ENCODE data around the gene PLA2G2D. TPM values are rescaled to one million over a fixed set of nuclear protein-coding genes. Genes with fewer than 3 reads are reported as not detected.

PLA2G2D gene
- total and polyA plus RNA-seq, 4 donors, result 0.06 to 0.14 (median 0.08) TPM; not detected in 1

- Histone ChIP-seq H3K4me3 (ENCODE audit: low read depth in 1 of 3, low read length in 3 of 3) (no peak overlapping the region), H3K27ac (ENCODE audit: low read depth in 1 of 2, low read length in 2 of 2) (no peak overlapping the region), H3K27me3 (ENCODE audit: control insufficient read depth in 4 of 4, insufficient read depth in 4 of 4, low read length in 3 of 4) (no peaks in the 10 kb centered on the region), H3K36me3 (ENCODE audit: control insufficient read depth in 4 of 4, insufficient read depth in 3 of 4, low read depth in 1 of 4, low read length in 3 of 4) (no peaks in the 10 kb centered on the region), H3K9me3 (ENCODE audit: control insufficient read depth in 4 of 4, low read length in 3 of 4) (peaks cover 0 to 5% (median 0%) of the 10 kb centered on the region in 4 donors), H3K4me1 (ENCODE audit: control insufficient read depth in 4 of 4, insufficient read depth in 4 of 4, low read length in 3 of 4) (peaks cover 0 to 4% (median under 1%) of the 10 kb centered on the region in 4 donors), H3K9ac (ENCODE audit: low read depth in 1 of 2, low read length in 2 of 2) (no peak overlapping the region)
- no peak for DNase-seq (ENCODE audit: low spot score)
- 80% methylated on average over 16 of the region's 16 CpGs for WGBS
- TF ChIP-seq HNF4A (conservative IDR thresholded peaks at IDR 0.05), result no peak
- no peak for TF ChIP-seq SP1 (IDR thresholded peaks at IDR 0.05)
- no peak for TF ChIP-seq REST (IDR thresholded peaks at IDR 0.05)
- TF ChIP-seq CTCF (IDR thresholded peaks at IDR 0.05; ENCODE audit: low read depth, low read length, missing input control), result peak; percentile 47
- TF ChIP-seq RAD21 (IDR thresholded peaks at IDR 0.05), result peak; percentile 65 to 73
- no peak for TF ChIP-seq ATF3 (IDR thresholded peaks at IDR 0.05)
- no peak for TF ChIP-seq FOXA2 (IDR thresholded peaks at IDR 0.05)
- TF ChIP-seq YY1 (IDR thresholded peaks at IDR 0.05), result no peak
Observed at GRCh38 chr1:20165522-20165951, 46.2 kb upstream of the PLA2G2D start.

GRCh38 chr1:20164694-20165202, 45.4 kb upstream of the PLA2G2D start:
- Histone ChIP-seq H3K4me3 (ENCODE audit: low read depth in 1 of 3, low read length in 3 of 3) (no peak overlapping the region), H3K27ac (ENCODE audit: low read depth in 1 of 2, low read length in 2 of 2) (no peak overlapping the region), H3K27me3 (ENCODE audit: control insufficient read depth in 4 of 4, insufficient read depth in 4 of 4, low read length in 3 of 4) (no peaks in the 10 kb centered on the region), H3K9ac (ENCODE audit: low read depth in 1 of 2, low read length in 2 of 2) (no peak overlapping the region), H3K4me1 (ENCODE audit: control insufficient read depth in 4 of 4, insufficient read depth in 4 of 4, low read length in 3 of 4) (peaks cover 0 to 4% (median under 1%) of the 10 kb centered on the region in 4 donors), H3K36me3 (ENCODE audit: control insufficient read depth in 4 of 4, insufficient read depth in 3 of 4, low read depth in 1 of 4, low read length in 3 of 4) (no peaks in the 10 kb centered on the region), H3K9me3 (ENCODE audit: control insufficient read depth in 4 of 4, low read length in 3 of 4) (peaks cover 0 to 12% (median 0%) of the 10 kb centered on the region in 4 donors)
- DNase-seq (ENCODE audit: low spot score), result no peak
- whole genome bisulfite sequencing, result 75% methylated on average over 15 of the region's 15 CpGs
- TF ChIP-seq EGR1 (IDR thresholded peaks at IDR 0.05; ENCODE audit: low read depth in 2 of 2) (peak in 1 of 2 donors; percentile 32), FOXA1 (IDR thresholded peaks at IDR 0.05) (no peak), SP1 (IDR thresholded peaks at IDR 0.05) (peak; percentile 28), CTCF (IDR thresholded peaks at IDR 0.05; ENCODE audit: low read depth, low read length, missing input control) (no peak), MAX (IDR thresholded peaks at IDR 0.05) (no peak), ZBTB33 (IDR thresholded peaks at IDR 0.05) (no peak), TAF1 (conservative IDR thresholded peaks at IDR 0.05) (no peak), JUND (IDR thresholded peaks at IDR 0.05) (no peak), HNF4A (conservative IDR thresholded peaks at IDR 0.05) (no peak), FOXA2 (IDR thresholded peaks at IDR 0.05) (no peak), YY1 (IDR thresholded peaks at IDR 0.05) (no peak), HNF4G (IDR thresholded peaks at IDR 0.05) (no peak), RXRA (IDR thresholded peaks at IDR 0.05) (no peak), REST (IDR thresholded peaks at IDR 0.05) (no peak), GABPA (IDR thresholded peaks at IDR 0.05 in 1 of 2, conservative IDR thresholded peaks at IDR 0.05 in 1 of 2) (peak in 1 of 2 donors; percentile 10), RAD21 (IDR thresholded peaks at IDR 0.05) (peak; percentile 28 to 35), NR2F2 (IDR thresholded peaks at IDR 0.05) (peak; percentile 92)

Data from liver (tissue), 9 donors.